ENCODE data around the gene IL34. TPM values are rescaled to one million over a fixed set of nuclear protein-coding genes. Genes with fewer than 3 reads are reported as not detected.
A peak's percentile ranks its signal among the peaks of the same experiment; 100 is the strongest.

The IL34 gene
- total and polyA plus RNA-seq, 2 of the 13 experiments (the other 11 are each of a cell fraction or from before 2014, with no cell fraction given): 1.2 to 1.3 TPM

GRCh38 chr16:70675851-70676513, 29.6 kb downstream of the IL34 start (continued):
- TF ChIP-seq JARID2 (CRISPR knock-in tag; IDR thresholded peaks at IDR 0.05; ENCODE audit: insufficient replicate concordance) (no peak), RBM22 (optimal IDR thresholded peaks at IDR 0.05; ENCODE audit: low read length) (peak; percentile 94), TCF7 (IDR thresholded peaks at IDR 0.05; ENCODE audit: low read depth) (no peak), TMF1 (CRISPR knock-in tag; IDR thresholded peaks at IDR 0.05; ENCODE audit: low read depth) (no peak), GPN1 (CRISPR knock-in tag; IDR thresholded peaks at IDR 0.05; ENCODE audit: borderline replicate concordance) (no peak), CC2D1A (CRISPR knock-in tag; IDR thresholded peaks at IDR 0.05) (no peak), SMAD9 (CRISPR knock-in tag; IDR thresholded peaks at IDR 0.05) (no peak), ZBTB49 (CRISPR knock-in tag; IDR thresholded peaks at IDR 0.05; ENCODE audit: borderline replicate concordance) (no peak), ZNF687 (CRISPR knock-in tag; IDR thresholded peaks at IDR 0.05) (peak; percentile 45), ELF3 (CRISPR knock-in tag; IDR thresholded peaks at IDR 0.05) (no peak), HIVEP1 (CRISPR knock-in tag; IDR thresholded peaks at IDR 0.05) (0 out of 2 replicates have a peak, but pooled peaks have one; percentile 30), ZSCAN25 (CRISPR knock-in tag; IDR thresholded peaks at IDR 0.05) (no peak), KAT8 (CRISPR knock-in tag; IDR thresholded peaks at IDR 0.05) (no peak), RFX5 (IDR thresholded peaks at IDR 0.05; ENCODE audit: low read depth, low read length) (no peak), FLYWCH1 (CRISPR knock-in tag; IDR thresholded peaks at IDR 0.05) (no peak), HMG20A (CRISPR knock-in tag; IDR thresholded peaks at IDR 0.05; ENCODE audit: borderline replicate concordance) (no peak), ZFAT (CRISPR knock-in tag; conservative IDR thresholded peaks at IDR 0.05) (no peak), SOX13 (IDR thresholded peaks at IDR 0.05) (no peak), SOX13 (CRISPR knock-in tag; conservative IDR thresholded peaks at IDR 0.05 in 1 of 2, IDR thresholded peaks at IDR 0.05 in 1 of 2) (no peak), SALL2 (CRISPR knock-in tag; IDR thresholded peaks at IDR 0.05) (no peak)
- TF ChIP-seq, protein P1, sequence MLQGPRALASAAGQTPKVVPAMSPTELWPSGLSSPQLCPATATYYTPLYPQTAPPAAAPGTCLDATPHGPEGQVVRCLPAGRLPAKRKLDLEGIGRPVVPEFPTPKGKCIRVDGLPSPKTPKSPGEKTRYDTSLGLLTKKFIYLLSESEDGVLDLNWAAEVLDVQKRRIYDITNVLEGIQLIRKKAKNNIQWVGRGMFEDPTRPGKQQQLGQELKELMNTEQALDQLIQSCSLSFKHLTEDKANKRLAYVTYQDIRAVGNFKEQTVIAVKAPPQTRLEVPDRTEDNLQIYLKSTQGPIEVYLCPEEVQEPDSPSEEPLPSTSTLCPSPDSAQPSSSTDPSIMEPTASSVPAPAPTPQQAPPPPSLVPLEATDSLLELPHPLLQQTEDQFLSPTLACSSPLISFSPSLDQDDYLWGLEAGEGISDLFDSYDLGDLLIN (CRISPR knock-in tag; IDR thresholded peaks at IDR 0.05; ENCODE audit: borderline replicate concordance): no peak
- TF ChIP-seq, protein P2, sequence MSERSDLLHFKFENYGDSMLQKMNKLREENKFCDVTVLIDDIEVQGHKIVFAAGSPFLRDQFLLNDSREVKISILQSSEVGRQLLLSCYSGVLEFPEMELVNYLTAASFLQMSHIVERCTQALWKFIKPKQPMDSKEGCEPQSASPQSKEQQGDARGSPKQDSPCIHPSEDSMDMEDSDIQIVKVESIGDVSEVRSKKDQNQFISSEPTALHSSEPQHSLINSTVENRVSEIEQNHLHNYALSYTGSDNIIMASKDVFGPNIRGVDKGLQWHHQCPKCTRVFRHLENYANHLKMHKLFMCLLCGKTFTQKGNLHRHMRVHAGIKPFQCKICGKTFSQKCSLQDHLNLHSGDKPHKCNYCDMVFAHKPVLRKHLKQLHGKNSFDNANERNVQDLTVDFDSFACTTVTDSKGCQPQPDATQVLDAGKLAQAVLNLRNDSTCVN (CRISPR knock-in tag; IDR thresholded peaks at IDR 0.05; ENCODE audit: borderline replicate concordance): no peak
